Kidney glomerular epithelial cell (primary cell): ENCODE measurements around the gene CACNA2D4.

Experiments
- DNase-seq: peaks from one replicate; lab custom pipeline; 2025; lab: John Stamatoyannopoulos, UW

CACNA2D4 gene

GRCh38 chr12:1918884-1919236 lies 408 bp upstream of the CACNA2D4 start:
- DNase-seq = no peak

- no peak for DNase-seq
Measured at GRCh38 chr12:1917172-1918070, 1.0 kb downstream of the CACNA2D4 start.

- no peak for DNase-seq
Measured at GRCh38 chr12:1916371-1917171, 1.9 kb downstream of the CACNA2D4 start.

- DNase-seq = no peak
Measured at GRCh38 chr12:1915082-1915968, 3.1 kb downstream of the CACNA2D4 start.

- no peak for DNase-seq
Measured at GRCh38 chr12:1914114-1914911, 4.1 kb downstream of the CACNA2D4 start.

GRCh38 chr12:1913377-1914113 lies 4.9 kb downstream of the CACNA2D4 start:
- DNase-seq = no peak

- no peak for DNase-seq
Measured at GRCh38 chr12:1912580-1913376, 5.7 kb downstream of the CACNA2D4 start.

- no peak for DNase-seq
Measured at GRCh38 chr12:1911598-1912575, 6.6 kb downstream of the CACNA2D4 start.

- no peak for DNase-seq
Measured at GRCh38 chr12:1910468-1910867, 8.0 kb downstream of the CACNA2D4 start.

GRCh38 chr12:1908758-1909157 lies 9.7 kb downstream of the CACNA2D4 start:
- DNase-seq = no peak

- no peak for DNase-seq
Measured at GRCh38 chr12:1907652-1908611, 10.5 kb downstream of the CACNA2D4 start.

GRCh38 chr12:1906579-1906978 lies 11.9 kb downstream of the CACNA2D4 start:
- DNase-seq = no peak

- DNase-seq = no peak
Measured at GRCh38 chr12:1904875-1905274, 13.6 kb downstream of the CACNA2D4 start.

GRCh38 chr12:1896964-1897363 lies 21.5 kb downstream of the CACNA2D4 start:
- no peak for DNase-seq

GRCh38 chr12:1890810-1891209 lies 27.6 kb downstream of the CACNA2D4 start:
- DNase-seq = no peak

- no peak for DNase-seq
Measured at GRCh38 chr12:1890119-1890703, 28.2 kb downstream of the CACNA2D4 start.

GRCh38 chr12:1888923-1889322 lies 29.5 kb downstream of the CACNA2D4 start:
- DNase-seq = no peak
